PC-3 (cell line): ENCODE results near the gene BIRC5.

Experiments
- CTCF ChIP-seq: fragments of 300-600 bp; sonication (generic); conservative IDR thresholded peaks from 2 replicates; pipeline ENCODE4 v1.5.1; 2017; ENCODE audit warnings: antibody characterized with exemption, low read depth, mild to moderate bottlenecking, low read length
- EZH2 ChIP-seq: fragments of 300-600 bp; sonication (generic); IDR thresholded peaks from one replicate; pipeline ENCODE4 v1.6.1; 2017; ENCODE audit warnings: antibody characterized with exemption, mild to moderate bottlenecking, low read length; ENCODE audit not compliant: unreplicated experiment
- EZH2phosphoT487 ChIP-seq: fragments of 300-600 bp; sonication (generic); IDR thresholded peaks from 2 replicates; pipeline ENCODE4 v1.6.1; 2018; ENCODE audit warnings: mild to moderate bottlenecking, antibody characterized with exemption, low read length, borderline replicate concordance

GRCh38 chr17:78236362-78237127 lies 22.5 kb downstream of the BIRC5 start:
- TF ChIP-seq CTCF = no peak
- TF ChIP-seq EZH2 = no peak
- no peak for TF ChIP-seq EZH2phosphoT487
